CD4-positive, alpha-beta T cell treated with Interleukin-6 for 4 hours (primary cell): ENCODE data around the gene ATF6.

Experiments
- DNase-seq: peaks from one replicate; pipeline ENCODE4 v3.0.0-alpha.2; 2020; ENCODE audit warnings: mixed read lengths

The ATF6 gene

DNA sequence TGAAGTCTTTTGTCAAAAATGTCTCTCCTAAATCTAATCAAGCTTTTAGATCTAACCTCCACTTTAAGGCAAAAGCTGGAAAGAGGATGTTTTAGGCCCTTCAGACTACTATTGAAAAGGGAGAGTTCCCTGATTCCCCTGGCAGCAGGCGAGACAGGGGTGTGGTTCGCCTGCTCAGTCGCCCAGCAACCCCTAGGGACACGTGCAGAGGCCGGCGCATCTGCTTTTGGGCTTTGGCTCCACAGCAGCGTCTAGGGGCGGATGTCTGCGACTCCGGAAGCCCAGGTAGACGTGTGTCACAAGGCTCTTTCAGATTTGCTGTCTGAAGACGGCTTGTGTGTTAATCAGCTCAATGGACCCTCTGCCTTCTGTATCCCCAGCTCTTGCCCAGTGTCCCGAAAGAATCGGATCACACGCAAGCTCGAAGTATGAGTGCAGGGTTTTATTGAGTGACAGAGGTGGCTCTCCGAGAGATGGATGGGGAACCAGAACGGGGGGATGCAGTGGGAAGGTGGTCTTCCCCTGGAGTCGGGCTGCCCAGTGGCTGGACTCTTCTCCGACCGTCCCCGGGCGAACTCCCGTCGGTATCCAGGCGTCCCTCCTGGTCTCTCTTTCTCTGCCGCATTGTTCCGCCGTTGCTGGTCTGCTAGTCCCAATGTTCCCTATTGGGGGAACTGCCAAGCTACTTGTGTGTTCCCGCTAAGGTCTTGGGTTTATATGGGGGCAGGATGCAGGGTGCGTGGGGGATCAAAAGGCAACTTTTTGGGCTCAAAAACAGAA lies 212.1 kb downstream of the ATF6 start:
- DNase-seq: no peak

DNA sequence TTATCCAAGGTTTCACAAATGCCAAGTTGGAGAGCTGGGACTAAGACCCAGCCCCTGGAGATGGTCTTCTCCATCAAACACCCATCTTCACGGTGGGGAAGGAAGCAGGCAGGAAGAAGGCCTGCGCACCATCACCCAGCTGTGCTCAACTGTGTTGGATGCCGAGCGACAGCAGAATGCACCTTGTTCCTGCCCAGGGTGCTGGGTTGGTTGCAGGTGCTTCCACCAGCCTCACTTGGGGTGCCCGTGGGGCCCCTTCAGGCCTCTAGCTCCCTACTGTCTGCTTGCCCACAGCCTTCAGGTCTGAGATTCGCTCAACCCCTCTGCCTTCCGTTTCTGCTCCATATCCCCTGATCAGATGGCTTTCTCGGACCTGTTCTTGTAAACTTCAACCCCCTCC lies 215.0 kb downstream of the ATF6 start:
- DNase-seq: no peak

DNA sequence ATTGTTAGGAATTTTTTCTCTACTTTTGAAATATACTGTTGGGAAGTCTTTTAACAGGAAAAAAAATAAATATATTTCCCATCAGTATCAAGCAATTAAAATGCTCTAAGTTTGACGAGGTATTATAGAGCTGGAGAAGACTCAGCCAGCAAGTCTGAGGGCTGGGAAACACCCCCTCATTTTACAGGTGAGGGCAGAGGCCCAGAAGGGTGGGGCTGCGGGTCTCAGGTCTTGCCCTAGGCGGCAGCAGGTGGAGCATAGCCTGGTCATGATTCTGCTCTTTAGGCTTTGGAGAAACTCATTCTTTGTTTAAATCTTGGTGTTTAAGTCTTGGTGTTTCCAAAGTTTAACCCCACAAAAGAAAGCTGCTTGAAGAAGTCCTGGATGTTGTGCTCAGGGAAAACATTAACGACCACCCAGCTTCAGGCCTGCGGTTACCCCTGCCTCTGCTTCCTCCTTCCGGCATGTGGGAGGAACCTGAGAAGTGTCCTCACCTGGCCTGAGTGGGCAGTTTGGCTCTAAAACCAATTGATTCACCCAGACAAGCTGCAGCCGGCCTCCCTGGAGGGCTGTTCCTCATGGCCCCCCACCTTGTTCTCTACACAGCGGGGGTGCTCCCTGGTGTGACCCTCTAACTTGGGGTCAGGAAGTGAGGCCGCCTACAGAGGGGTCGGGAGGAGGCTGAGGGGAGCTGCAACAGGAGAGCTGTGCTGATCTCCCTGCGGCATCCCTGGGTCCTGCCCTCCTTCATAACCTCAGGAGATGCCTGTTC lies 215.8 kb downstream of the ATF6 start:
- no peak for DNase-seq

- DNase-seq: no peak
Measured at GRCh38 chr1:161982507-161982895, 216.4 kb downstream of the ATF6 start.

DNA sequence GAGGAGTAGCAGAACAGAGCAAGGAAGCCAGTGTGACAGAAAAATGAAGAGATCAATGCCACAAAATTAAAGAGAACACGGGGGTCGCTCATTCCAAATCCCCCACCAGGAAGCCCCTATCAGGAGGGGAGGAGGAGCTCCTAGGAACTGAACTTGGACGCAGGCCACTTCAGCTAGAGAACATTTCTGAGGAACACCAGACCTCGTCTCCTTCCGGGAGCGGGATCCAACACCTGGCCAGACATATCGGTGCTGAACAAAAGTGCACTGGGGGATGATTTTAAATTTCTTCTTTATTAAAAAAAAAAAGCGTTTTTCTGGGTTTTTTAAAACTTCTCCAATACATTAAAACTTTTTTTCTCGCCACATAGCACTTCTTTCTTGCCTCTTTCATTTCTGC lies 216.8 kb downstream of the ATF6 start:
- no peak for DNase-seq

- DNase-seq: no peak
Measured at GRCh38 chr1:161983725-161984124, 217.6 kb downstream of the ATF6 start.

DNA sequence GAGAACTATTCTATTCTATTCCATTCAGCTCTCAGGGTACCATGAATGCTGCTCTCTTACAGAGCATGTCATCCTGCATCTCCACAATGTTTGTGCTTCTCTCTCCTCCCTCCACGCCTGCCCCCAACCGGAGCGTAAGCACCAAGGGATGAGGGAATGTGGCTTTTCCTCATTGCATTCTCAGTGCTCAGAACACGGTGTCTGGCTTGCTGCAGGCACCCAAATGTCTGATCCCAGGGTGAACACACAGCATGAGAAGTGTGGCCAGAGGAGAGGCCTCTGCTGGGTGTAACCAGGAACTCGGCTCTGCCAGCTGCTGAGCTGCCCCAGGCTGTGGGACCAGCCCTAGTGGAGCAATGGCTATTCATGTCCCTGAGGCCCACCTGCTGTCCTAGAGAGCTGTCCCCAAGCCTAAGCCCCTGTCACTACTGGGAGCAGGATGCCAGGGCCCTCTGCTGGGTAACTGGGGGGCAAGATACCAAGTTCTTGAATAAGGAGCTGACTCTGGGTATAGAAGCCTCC lies 219.2 kb downstream of the ATF6 start:
- DNase-seq: no peak

DNA sequence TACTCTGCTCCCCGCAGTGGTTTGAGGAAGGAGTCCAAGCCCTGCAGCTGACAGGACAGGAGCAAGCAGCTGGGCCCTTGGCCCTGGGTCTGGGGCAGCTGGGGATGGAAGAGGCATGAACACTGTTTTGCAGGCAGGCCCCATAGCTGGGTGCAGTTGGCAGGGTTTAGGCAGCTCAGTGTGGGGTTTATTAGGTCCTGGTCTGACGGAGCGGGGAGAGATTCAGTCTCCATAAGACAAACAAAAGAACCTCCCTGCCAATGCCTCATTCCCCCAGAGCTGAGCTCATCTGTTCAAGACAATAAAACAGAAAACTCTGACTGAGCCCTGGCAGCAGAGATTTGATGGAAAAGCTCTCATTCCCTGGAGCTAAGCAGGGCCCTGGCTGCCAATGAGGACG lies 220.2 kb downstream of the ATF6 start:
- no peak for DNase-seq

DNA sequence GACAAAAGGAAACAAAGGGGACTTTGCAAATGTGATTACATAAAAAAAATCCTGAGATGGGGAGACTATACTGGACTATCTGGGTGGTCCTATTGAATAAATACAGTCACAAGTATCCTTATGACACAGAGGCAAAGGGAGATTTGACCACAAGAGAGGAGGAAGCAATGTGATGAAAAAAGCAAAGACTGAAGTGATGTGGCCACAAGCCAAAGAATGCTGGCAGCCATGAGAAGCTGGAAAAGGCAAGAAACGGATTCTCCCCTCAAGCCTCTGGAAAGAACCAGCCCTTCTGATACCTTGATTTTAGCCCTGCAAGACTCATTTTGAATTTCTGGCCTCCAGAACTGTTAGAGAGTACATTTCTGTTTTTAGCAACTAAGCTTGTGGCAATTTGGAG lies 221.2 kb downstream of the ATF6 start:
- no peak for DNase-seq

DNA sequence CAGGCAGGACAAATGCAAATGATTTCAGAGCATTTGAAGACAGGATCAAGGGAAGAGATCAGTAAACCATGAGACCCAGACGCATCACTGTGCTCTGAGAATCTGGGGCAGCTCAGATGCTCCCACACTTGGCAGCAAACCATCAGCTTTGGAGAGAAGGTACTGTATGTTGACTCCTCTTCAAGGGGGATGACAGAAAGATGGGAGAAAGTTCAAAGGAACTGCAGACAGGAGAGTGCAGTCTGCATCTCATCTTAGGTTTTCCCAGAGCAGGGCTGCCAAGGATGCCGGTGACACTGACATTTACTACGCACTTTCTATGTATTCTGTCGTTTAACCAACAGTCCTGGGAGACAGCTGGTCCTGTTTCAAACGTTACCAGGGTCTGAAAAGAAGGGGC lies 221.8 kb downstream of the ATF6 start:
- DNase-seq: no peak

- no peak for DNase-seq
Measured at GRCh38 chr1:161988413-161988812, 222.3 kb downstream of the ATF6 start.

GRCh38 chr1:161989108-161989507 lies 223.0 kb downstream of the ATF6 start:
- DNase-seq: no peak

- no peak for DNase-seq
Measured at GRCh38 chr1:161989786-161990185, 223.7 kb downstream of the ATF6 start.

- no peak for DNase-seq
Measured at GRCh38 chr1:161993576-161993975, 227.5 kb downstream of the ATF6 start.

DNA sequence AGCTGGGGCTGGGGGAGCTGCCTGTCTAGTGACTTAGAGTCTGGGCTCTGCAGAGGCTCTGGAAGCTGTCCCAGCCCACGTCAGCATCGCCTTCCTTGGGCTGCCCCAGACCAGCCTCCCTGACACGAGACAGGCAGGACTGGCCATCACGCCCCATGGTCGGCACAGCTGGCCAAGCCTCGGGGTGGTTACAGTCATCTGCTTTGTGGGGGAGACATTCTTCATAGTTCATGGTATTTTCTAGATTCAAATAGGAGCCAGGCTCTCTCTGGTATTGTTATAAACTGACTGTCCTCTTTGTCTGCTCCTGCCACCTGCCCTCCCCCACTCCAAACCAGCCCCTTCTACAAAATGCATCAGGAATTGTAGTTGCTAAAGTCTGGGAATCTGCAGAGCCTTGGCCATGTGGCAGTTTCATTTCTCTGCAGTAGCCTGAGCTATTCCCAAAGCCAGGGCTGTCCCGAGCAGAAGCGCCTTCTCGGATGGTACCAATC lies 228.1 kb downstream of the ATF6 start:
- no peak for DNase-seq

DNA sequence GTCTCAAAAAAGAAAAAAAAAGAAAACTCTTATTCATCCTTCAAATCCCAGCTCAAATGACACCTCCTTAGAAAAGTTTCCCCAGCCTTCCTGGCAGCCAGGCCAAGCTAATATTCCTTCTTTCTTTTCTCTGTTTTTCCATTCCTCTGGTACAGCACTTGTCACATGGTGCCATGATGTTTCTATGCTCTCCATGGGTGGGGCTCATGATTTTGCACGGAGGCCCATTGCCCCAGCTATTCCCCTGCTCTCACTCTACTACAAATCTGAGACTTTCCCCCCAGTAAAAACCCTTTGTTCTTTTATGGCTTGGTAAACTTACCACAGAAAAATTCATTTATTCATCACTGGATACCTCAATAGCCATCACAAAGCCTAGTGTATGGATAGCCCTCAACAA lies 231.0 kb downstream of the ATF6 start:
- DNase-seq: no peak

GRCh38 chr1:161998811-161999210 lies 232.7 kb downstream of the ATF6 start:
- DNase-seq: no peak

GRCh38 chr1:161999301-162000052 lies 233.4 kb downstream of the ATF6 start:
- DNase-seq: no peak

- DNase-seq: no peak
Measured at GRCh38 chr1:162000053-162000420, 233.9 kb downstream of the ATF6 start.

DNA sequence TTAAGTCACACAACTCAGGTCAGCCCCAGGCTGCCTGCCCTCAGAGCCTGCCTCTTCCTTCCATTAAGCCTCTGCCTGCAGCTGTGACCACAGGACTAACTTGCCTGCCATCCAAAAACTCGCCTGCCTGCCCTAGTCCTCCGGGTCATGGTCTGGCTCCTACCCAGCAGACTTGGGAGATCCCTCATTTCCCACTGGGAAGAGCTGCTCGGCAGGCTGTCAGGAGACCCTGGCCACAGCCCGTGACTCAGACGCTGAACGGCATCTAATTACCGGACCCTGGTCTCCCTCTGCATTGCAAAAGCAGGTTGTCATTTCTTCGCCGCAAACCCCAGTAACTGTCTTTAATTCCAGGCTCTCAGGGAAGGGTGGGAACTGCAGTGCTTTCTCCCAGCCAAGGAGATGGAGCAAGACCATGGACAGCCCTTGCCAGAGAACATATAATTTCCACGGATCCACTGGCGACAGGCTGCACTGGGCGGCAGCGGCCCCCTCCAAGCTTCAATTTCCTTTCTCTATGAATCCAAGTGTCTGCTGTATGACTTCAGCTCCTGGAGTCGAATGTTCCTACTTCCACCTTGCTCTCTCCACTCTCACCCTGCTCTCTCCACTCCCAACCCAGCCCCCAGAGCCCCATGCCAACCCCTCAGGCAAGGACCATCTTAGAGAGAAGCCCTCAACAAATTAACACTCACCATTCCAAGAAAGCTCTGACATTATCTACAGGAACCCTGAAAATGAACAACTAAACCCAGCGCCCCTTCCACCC lies 237.1 kb downstream of the ATF6 start:
- DNase-seq: no peak

DNA sequence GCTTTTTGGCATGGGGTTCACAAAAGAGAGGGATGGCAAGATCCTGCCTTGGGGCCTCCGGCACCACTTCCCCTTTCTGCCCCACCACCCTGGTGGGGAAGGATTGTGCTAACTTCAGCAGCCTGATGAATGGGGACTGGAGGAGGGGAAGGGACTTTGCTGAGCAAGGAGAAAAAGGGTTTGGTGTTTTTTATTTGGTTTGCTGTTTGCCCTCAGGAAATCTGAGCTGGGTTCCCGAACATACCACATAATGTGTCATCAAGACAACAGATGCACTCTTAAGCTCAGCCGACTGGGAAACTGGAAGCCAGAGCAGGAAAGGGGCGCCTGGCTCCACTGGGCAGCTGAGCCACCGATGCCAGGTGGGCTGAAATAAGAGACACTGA lies 237.7 kb downstream of the ATF6 start:
- no peak for DNase-seq

GRCh38 chr1:162004441-162004950 lies 238.4 kb downstream of the ATF6 start:
- no peak for DNase-seq
